ENCODE results near the gene ELP5. TPM values are rescaled to one million over a fixed set of nuclear protein-coding genes. Genes with fewer than 3 reads are reported as not detected.

ELP5 gene, protein sequence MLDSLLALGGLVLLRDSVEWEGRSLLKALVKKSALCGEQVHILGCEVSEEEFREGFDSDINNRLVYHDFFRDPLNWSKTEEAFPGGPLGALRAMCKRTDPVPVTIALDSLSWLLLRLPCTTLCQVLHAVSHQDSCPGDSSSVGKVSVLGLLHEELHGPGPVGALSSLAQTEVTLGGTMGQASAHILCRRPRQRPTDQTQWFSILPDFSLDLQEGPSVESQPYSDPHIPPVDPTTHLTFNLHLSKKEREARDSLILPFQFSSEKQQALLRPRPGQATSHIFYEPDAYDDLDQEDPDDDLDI
- 22.0 and 57.3 TPM in 2 replicates for total RNA-seq

DNA sequence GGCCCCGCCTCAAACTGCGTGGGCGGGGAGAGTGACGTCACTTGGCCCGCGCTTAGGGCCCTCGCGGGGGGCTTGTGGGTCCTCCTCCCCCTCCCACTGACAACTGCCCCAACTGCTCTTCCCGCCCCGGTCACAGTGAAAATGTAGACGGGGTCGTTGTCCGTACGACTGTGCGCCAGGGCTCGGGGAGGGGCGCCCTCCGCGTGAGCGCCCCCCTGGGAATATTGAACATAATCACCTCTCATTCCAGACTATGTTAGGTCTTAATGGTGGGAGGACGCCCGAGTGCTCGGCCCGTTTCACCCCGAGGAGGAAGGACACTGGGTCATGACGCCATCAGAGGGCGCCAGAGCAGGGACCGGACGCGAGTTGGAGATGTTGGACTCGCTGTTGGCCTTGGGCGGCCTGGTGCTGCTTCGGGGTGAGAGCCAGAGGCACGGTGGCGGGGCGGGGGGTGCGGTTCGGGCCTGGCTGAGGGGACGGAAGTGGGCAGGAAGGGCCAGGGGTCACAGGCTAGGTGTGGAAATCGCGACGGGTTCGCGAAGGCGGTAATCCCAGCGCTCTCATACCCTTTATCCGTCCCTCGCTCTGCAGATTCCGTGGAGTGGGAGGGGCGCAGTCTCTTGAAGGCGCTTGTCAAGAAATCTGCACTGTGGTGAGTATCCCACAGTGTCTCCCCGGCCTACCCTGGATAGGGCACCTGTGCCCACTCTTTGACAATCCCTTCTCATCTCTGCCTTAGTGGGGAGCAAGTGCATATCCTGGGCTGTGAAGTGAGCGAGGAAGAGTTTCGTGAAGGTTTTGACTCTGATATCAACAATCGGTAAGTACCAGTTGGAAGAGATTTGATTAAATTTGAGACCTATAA lies at the start of gene ELP5:
TSS of gene ELP5 (plus strand) at position 40 of the 868 bp plus-strand sequence. CDS start at position 376, 336 bp downstream.

DNA sequence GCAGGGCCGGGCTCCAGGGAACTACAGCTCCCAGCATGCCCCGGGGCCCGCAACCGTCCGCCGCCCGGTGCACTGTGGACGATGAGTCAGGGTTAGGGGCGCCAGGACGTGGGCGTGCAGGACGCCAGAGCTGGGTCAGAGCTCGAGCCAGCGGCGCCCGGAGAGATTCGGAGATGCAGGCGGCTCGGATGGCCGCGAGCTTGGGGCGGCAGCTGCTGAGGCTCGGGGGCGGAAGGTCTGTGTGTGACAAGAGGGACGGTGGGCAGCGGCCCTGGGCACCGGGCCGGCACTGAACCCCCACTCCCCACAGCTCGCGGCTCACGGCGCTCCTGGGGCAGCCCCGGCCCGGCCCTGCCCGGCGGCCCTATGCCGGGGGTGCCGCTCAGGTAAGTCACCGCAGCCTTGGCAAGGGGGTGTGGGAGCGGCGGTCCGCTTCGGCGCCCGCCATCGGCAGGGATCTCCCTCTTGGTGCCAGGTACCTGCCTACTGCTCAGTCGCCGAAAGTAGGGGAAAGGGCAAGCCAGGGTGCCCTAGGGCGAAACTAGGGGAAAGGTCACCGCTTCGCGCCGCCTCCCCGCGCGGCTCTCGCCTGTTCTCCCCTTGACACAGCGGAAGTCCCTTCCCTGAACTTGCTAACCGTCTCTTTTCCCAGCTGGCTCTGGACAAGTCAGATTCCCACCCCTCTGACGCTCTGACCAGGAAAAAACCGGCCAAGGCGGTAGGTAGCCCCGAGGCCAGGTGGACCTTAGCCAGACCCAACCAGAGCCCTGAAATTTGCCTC lies 32.0 kb upstream of the ELP5 start, which contains the start of the genes ACADVL and DLG4:
TSS of gene ACADVL (plus strand) at position 127 of the 781 bp plus-strand sequence. CDS start at position 174, 47 bp downstream.
TSS of gene DLG4 (minus strand) at position 25 of the 781 bp plus-strand sequence.

DNA sequence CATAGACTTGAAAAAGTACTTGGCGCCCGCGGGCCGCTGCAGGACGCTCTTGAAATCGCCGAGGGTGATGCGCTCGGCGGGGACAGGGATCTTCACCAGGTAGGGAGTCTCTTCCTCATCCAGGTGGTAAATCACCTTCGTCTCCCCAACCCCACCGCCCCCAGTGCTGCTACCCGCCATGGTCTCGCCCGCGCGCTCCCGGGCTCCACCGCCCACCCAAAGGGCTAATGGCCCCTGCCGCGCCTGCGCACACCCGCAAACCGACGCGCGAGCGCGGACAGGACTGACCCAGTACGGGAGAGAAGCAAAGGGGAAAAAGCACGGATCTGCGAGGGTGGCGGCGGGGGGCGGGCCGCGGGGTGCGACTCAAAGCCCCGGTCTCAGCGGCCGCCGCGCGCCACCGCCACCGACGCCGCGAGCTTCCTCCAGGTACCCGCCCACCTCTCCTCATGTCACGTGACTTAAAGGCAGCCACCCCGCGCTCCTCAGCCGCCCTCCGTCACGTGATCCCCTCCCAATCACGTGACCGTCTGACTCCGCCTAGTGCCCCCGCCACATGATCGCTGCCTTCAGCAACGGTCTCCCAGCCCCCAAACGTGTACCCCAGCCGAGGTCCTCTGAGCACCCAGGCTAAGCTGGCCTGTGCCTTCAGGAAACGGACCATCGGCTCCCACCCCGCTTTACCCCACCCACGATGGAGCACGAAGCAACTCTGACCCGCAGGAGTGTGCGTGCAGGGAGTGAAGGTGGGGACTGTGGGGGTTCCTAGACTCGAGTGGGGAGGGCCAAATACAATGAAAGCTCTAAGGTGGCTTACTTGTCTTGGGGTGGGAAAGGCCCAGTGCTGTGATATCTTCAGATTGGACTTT lies 17.7 kb upstream of the ELP5 start, which contains the start of gene DVL2:
TSS of gene DVL2 (minus strand) at position 435 of the 869 bp plus-strand sequence. CDS start at position 180, 255 bp downstream.

DNA sequence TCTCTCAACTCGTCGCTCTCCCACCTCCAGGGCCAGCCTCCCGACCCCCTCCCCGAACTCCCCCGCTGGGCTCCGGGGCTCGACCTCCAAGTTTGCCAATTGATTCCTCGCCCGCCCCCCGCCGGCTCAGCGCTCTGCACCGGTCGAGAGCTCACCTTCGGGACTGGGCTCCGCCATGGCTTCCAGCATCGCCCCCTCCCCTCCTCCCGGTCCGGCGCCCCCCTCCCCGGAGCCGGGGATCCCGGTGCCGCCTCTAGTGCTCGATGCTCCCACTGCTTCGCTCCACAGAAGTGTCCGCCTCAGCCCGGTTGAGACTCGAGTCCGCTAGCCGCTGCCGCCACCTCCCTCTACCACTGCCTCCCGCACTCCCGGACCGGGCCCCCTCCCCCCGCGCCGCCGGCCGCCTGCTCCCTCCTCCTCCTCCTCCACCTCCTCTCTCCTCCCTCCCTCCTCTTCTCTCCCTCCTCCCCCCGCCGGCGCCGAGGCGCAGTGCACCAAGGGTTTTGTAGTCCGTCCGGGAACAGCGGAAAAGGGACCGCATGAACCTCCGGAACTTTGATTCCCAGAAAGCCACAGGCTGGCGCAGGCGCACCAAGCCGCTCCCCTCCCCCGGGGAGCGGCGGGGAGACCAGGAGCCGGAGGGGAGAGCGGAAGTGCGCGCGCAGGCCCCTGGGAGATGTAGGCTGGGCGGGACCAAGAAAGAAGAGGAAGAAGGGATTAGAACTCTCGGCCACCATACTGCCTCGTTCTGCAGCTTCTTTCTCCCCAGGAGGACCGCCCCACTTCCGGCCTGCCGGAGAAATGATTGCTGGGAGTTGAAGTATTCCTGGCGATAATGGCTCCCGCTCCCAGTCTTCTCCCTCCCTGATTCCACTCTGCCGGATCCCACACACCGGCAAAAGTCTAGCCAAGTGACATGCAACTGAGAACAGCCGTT lies 12.7 kb upstream of the ELP5 start, which contains the start of gene PHF23:
TSS of gene PHF23 (minus strand) at position 367 of the 937 bp plus-strand sequence. CDS start at position 189, 178 bp downstream.

DNA sequence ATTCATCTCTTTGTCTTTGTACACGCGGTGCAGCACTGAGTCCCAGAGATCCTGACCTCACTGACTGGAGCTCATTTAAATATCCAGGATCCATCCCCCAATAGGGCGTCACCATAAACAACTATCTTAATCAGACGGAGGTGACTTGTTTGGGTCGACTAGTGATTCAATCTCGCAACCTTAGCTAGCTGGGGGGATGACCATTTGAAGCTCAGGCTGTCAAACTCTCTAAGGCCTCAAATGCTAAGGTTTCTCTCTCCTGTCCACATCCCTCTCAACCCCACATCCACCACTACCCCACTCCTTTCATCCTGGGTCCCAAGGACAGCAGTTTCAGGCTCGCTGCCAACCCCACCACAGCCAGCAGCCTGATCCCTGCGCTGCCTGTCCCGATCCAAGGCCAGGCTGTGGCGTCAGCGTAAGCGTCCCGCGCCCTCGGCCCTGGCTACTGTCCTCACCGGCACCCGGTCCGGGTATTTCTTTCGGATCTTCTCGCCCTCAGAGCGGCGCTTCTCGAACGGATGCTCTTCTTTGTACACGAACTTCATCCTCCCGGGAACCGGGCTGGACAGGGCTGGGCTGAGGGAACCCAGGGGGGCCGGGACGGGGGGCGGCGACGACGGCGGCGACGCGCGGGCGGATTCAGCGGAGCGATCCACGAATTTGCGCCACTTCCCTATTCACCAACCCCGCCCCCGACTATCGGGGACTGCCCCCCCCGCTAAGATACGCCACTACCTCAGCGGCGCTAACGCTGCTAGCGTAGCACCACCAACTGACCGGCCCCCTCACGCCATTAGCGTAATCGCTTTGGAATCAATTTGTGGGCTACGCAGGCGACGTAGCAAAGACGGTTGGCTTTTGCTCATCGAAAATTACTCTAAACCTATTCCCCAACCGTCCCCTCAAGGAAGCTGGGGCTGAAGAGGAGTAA lies 10.0 kb upstream of the ELP5 start, which contains the start of gene GABARAP:
TSS of gene GABARAP (minus strand) at position 667 of the 934 bp plus-strand sequence. CDS start at position 548, 119 bp downstream.

DNA sequence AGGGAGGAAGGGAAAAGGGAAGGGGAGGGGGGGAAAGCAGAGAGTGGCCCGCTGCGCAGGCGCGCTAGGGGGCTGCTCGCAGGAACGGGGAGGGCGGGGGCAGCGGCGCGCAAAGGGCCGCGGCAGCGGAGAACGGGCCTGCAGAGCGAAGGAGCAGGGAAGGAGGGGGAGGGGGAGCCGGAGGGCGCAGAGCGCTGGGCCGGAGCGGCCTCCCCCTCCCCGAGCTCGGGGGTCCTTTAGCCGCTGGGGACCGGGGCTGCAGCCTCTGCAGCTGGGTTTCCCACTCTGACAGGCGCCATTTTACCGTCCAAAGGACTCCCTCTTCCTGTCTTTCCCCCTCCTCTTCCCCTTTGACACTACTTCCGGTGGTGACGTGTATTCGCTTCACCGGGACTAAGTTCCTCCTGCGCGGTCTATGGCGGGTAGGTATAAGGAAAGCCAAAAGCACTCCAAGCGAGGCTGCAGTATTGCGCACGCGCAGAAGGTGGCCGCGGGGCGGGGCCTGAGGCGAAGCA lies 297 bp upstream of the ELP5 start, which contains the start of gene CTDNEP1:
TSS of gene CTDNEP1 (minus strand) at position 74 of the 515 bp plus-strand sequence. CDS start 438 bp downstream, outside the sequence.

DNA sequence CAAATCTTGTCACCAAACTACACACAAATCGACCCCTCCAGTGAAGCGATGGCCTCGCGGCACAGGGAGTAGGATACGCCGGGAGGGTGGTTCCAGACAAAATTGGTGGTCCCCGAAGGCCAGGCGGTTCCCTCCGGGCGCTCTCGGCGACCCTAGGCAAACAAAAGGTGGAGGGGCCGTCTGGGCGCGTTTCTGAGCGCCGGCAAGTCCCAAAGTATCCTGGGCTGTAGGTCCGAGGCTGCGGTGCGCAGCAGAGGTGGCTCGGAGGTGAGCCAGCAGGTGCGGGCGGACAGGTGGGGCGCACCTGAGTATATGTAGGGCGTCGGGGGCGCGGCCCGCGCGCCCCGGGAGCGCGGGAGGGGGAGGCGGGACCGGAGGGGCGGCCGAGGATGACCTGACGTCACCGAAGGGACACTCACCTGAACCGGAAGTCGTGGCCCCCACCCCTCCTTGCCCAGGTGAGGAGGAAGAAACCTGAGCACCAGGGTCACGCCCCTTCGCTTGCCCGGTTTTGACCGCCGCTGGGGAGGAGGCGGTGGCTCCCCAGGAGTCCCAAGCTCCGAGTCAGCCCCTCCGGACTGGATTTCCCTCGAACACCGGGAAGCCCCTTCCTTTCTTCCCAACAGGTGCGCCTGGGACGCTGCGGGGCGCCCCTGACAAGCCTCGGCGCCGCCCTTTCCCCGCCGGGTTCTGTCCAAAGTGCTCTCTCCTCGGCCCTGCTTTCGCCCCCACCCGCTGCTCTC lies 10.3 kb downstream of the ELP5 start, which contains the start of gene CLDN7:
TSS of gene CLDN7 (minus strand) at position 287 of the 743 bp plus-strand sequence. CDS start 435 bp downstream, outside the sequence.

DNA sequence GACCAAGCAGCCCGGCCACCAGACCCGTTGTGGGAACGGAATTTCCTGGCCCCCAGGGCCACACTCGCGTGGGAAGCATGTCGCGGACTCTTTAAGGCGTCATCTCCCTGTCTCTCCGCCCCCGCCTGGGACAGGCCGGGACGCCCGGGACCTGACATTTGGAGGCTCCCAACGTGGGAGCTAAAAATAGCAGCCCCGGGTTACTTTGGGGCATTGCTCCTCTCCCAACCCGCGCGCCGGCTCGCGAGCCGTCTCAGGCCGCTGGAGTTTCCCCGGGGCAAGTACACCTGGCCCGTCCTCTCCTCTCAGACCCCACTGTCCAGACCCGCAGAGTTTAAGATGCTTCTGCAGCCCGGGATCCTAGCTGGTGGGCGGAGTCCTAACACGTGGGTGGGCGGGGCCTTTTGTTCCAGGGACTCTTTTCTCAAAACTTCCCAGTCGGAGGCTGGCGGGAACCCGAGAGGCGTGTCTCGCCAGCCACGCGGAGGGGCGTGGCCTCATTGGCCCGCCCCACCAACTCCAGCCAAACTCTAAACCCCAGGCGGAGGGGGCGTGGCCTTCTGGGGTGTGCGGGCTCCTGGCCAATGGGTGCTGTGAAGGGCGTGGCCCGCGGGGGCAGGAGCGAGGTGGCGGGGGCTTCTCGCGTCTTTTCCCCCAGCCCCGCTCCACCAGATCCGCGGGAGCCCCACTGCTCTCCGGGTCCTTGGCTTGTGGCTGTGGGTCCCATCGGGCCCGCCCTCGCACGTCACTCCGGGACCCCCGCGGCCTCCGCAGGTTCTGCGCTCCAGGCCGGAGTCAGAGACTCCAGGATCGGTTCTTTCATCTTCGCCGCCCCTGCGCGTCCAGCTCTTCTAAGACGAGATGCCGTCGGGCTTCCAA lies 29.3 kb downstream of the ELP5 start, which contains the start of gene SLC2A4:
TSS of gene SLC2A4 (plus strand) at position 645 of the 879 bp plus-strand sequence. CDS start at position 862, 217 bp downstream.

DNA sequence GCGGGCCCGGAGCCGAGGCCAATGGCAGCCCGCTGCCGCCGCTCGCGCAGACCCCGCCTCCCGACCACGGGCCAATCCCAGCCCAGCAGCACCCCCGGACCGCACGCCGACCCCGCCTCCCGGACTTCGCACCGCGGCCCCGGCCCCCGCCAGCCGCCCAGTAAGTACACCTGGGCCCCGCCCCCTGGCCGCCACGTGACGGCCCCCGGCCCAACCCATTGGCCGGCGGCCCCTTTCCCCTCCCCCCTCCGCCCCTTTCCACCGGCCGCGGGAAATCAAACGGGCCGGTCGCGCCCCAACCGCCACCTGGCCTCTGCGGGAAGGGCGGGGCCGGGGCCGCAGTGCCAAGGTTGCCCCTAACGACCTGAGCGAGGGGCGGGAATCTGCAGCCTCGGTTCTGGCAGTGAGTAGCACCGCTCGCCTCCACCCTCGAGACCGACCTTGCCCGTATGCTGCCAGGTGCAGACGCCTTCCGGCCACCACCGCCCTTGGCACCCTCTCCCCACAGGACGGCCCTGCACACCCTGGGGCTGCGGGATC lies 42.7 kb downstream of the ELP5 start, which contains the start of gene YBX2:
TSS of gene YBX2 (minus strand) at position 26 of the 540 bp plus-strand sequence. CDS start 139 bp downstream, outside the sequence.

DNA sequence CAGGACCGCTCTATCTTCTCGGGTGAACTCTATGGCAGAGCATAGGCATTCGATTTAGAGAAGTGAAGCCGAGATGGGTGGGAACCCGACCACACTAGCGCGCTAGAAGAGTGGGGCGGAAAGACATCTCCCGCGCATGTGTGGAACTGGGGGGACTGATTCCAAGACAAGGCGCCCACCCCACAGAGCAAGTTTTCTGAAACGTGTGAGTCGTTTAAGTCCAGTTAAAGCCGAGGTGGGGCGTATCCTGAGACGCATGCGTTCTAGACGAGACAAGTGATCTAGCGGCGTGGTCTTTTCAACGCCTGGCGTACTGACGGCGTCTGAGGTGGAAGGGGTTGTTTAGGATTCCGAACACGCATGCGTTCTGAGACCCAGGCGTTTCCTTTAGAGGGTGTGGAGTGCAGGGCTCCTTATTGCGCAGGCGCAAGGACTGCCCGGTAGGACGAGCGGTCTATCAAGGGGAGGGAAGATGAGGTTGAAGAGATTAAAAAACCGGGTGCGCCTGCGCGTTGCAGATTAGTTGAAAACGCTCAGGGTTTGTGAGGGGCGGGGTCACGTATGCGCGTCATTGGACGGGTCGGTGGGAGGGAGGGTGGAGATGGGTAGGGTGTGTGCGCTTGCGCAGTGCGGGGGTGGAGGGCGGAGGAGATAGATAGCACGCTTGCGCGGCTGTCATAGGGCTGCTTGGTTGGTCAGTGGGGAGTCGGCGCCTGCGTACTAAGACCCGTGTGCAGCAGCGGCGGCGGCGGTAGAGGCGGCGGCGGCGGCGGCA lies 55.1 kb downstream of the ELP5 start, which contains the start of gene EIF5A:
TSS of gene EIF5A (plus strand) at position 718 of the 775 bp plus-strand sequence. CDS start 2,008 bp downstream, outside the sequence.

Other genes starting within 250 kb of the ELP5 start
- 19.7 and 20.6 TPM in 2 replicates for gene RNASEK, start 239.6 kb upstream of the ELP5 start, total RNA-seq
- gene BCL6B, start 229.2 kb upstream of the ELP5 start, total RNA-seq, result 0.19 and 0.56 TPM in 2 replicates
- gene SLC16A13, start 216.2 kb upstream of the ELP5 start, total RNA-seq, result 0.28 and 1.2 TPM in 2 replicates
- 0.85 TPM in 1 of 2 replicates, not detected in the other for gene SLC16A11, start 208.1 kb upstream of the ELP5 start, total RNA-seq
- gene CLEC10A, start 172.0 kb upstream of the ELP5 start, total RNA-seq, result not detected in 2 replicates
- not detected in 2 replicates for gene ASGR2, start 137.4 kb upstream of the ELP5 start, total RNA-seq
- 0.56 and 0.58 TPM in 2 replicates for gene ASGR1, start 72.8 kb upstream of the ELP5 start, total RNA-seq
- 12.7 and 16.3 TPM in 2 replicates for gene DLG4, start 32.4 kb upstream of the ELP5 start, total RNA-seq
- 261 and 425 TPM in 2 replicates for gene ACADVL, start 32.3 kb upstream of the ELP5 start, total RNA-seq
- 49.8 and 59.5 TPM in 2 replicates for gene DVL2, start 17.7 kb upstream of the ELP5 start, total RNA-seq
- gene PHF23, start 12.8 kb upstream of the ELP5 start, total RNA-seq, result 40.0 and 40.8 TPM in 2 replicates
- gene GABARAP, start 9.8 kb upstream of the ELP5 start, total RNA-seq, result 118 and 275 TPM in 2 replicates
- 14.4 and 19.9 TPM in 2 replicates for gene CTDNEP1, start 481 bp upstream of the ELP5 start, total RNA-seq
- gene CLDN7, start 10.3 kb downstream of the ELP5 start, total RNA-seq, result 0.19 and 1.7 TPM in 2 replicates
- under 0.01 and 0.28 TPM in 2 replicates for gene SLC2A4, start 29.5 kb downstream of the ELP5 start, total RNA-seq
- gene YBX2, start 42.4 kb downstream of the ELP5 start, total RNA-seq, result 0.56 TPM in 1 of 2 replicates, not detected in the other
- gene EIF5A, start 55.4 kb downstream of the ELP5 start, total RNA-seq, result 474 and 1,218 TPM in 2 replicates
- 26.8 and 41.8 TPM in 2 replicates for gene GPS2, start 63.1 kb downstream of the ELP5 start, total RNA-seq
- 12.7 and 23.8 TPM in 2 replicates for gene NEURL4, start 77.1 kb downstream of the ELP5 start, total RNA-seq
- 0.56 and 0.58 TPM in 2 replicates for gene ACAP1, start 84.3 kb downstream of the ELP5 start, total RNA-seq
- 10.4 and 13.5 TPM in 2 replicates for gene KCTD11, start 99.9 kb downstream of the ELP5 start, total RNA-seq
- gene TMEM95, start 102.9 kb downstream of the ELP5 start, total RNA-seq, result not detected in 2 replicates
- under 0.01 and 0.28 TPM in 2 replicates for gene TNK1, start 128.9 kb downstream of the ELP5 start, total RNA-seq
- gene PLSCR3, start 142.3 kb downstream of the ELP5 start, total RNA-seq, result 14.4 and 15.5 TPM in 2 replicates
- gene TMEM256, start 151.9 kb downstream of the ELP5 start, total RNA-seq, result 88.0 and 144 TPM in 2 replicates
- 2.3 and 4.2 TPM in 2 replicates for gene NLGN2, start 155.6 kb downstream of the ELP5 start, total RNA-seq
- not detected in 2 replicates for gene SPEM1, start 168.1 kb downstream of the ELP5 start, total RNA-seq
- gene SPEM2, start 173.4 kb downstream of the ELP5 start, total RNA-seq, result not detected in 2 replicates
- not detected in 2 replicates for gene SPEM3, start 176.6 kb downstream of the ELP5 start, total RNA-seq
- 1.5 and 2.3 TPM in 2 replicates for gene TMEM102, start 183.2 kb downstream of the ELP5 start, total RNA-seq
- 2.5 and 14.7 TPM in 2 replicates for gene FGF11, start 187.3 kb downstream of the ELP5 start, total RNA-seq
- gene CHRNB1, start 192.8 kb downstream of the ELP5 start, total RNA-seq, result 2.3 and 3.9 TPM in 2 replicates
- 14.8 and 21.4 TPM in 2 replicates for gene ZBTB4, start 227.4 kb downstream of the ELP5 start, total RNA-seq
- not detected in 2 replicates for gene SLC35G6, start 229.2 kb downstream of the ELP5 start, total RNA-seq
- gene POLR2A, start 232.2 kb downstream of the ELP5 start, total RNA-seq, result 49.6 and 88.0 TPM in 2 replicates

All from regular cardiac myocyte (primary cell).